Right atrium auricular region (tissue), 2 donors: ENCODE measurements around the gene PLCL1. TPM values are rescaled to one million over a fixed set of nuclear protein-coding genes. Genes with fewer than 3 reads are reported as not detected.

Experiments
- DNase-seq: peaks from one replicate; pipeline ENCODE4 v3.0.0-alpha.2; 2019; ENCODE audit warnings: low spot score
- H3K27ac ChIP-seq, 2 donors: fragments of 200-600 bp; sonication (generic); 1 replicate in 1 of 2; 2 replicates in 1 of 2; pipeline ENCODE4 v1.5.1; 2016 to 2019
- H3K27me3 ChIP-seq, 2 donors: fragments of 200-600 bp; sonication (generic); one replicate each; pipeline versions ENCODE4 v1.5.1 to v1.6.0; 2017 to 2019
- H3K36me3 ChIP-seq: fragments of 200-600 bp; sonication (generic); one replicate; pipeline ENCODE4 v1.5.1; 2016
- H3K4me1 ChIP-seq, 2 donors: fragments of 200-600 bp; sonication (generic); one replicate each; pipeline versions ENCODE4 v1.5.1 to v1.6.0; 2017 to 2019
- H3K4me3 ChIP-seq, 2 donors: fragments of 200-600 bp; sonication (generic); 1 replicate in 1 of 2; 2 replicates in 1 of 2; pipeline ENCODE4 v1.5.1; 2017 to 2019; ENCODE audit warnings: mild to moderate bottlenecking in 1 of 2, moderate library complexity in 1 of 2
- H3K9me3 ChIP-seq, 2 donors: fragments of 200-600 bp; sonication (generic); one replicate each; pipeline ENCODE4 v1.5.1; 2019
- CTCF ChIP-seq, 2 donors: fragments of 200-600 bp; sonication (generic); IDR thresholded peaks; one replicate each; pipeline ENCODE4 v1.5.1; 2019; ENCODE audit warnings: antibody characterized with exemption in 2 of 2
- total RNA-seq, 2 donors: library from RNA; depleted of rRNA; stranded (reverse); fragments of >200 nt; gene quantifications; one replicate each; pipeline ENCODE4 v1.1.0, GENCODE V29; 2016

PLCL1 gene
- total RNA-seq, 2 donors from 2014 or later: 26.8 to 32.0 TPM

GRCh38 chr2:197795277-197795676 is 9.1 kb upstream of the PLCL1 start:
- Histone ChIP-seq H3K27me3 (no peaks in the 10 kb centered on the region), H3K36me3 (no peaks in the 10 kb centered on the region), H3K4me3 (no peak overlapping the region), H3K4me1 (no peaks in the 10 kb centered on the region), H3K27ac (no peak overlapping the region), H3K9me3 (no peaks in the 10 kb centered on the region)
- TF ChIP-seq CTCF (IDR thresholded peaks at IDR 0.05): no peak
- DNase-seq: no peak

GRCh38 chr2:197798187-197798586 is 6.2 kb upstream of the PLCL1 start:
- no peak for TF ChIP-seq CTCF (IDR thresholded peaks at IDR 0.05)
- H3K4me3 ChIP-seq: no peak overlapping the region
- DNase-seq: no peak
- H3K4me1 ChIP-seq: peaks cover 0 to 8% of the 10 kb centered on the region in 2 donors
- no peaks in the 10 kb centered on the region for H3K9me3 ChIP-seq
- H3K27ac ChIP-seq: no peak overlapping the region
- H3K36me3 ChIP-seq: no peaks in the 10 kb centered on the region
- H3K27me3 ChIP-seq: no peaks in the 10 kb centered on the region

- Histone ChIP-seq H3K9me3 (no peaks in the 10 kb centered on the region), H3K27ac (no peak overlapping the region), H3K36me3 (no peaks in the 10 kb centered on the region), H3K27me3 (no peaks in the 10 kb centered on the region), H3K4me1 (peaks cover 0 to 17% of the 10 kb centered on the region in 2 donors), H3K4me3 (no peak overlapping the region)
- no peak for DNase-seq
- no peak for TF ChIP-seq CTCF (IDR thresholded peaks at IDR 0.05)
These were observed 5.3 kb upstream of the PLCL1 start for GRCh38 chr2:197799068-197799467.

GRCh38 chr2:197800091-197800490 is 4.3 kb upstream of the PLCL1 start:
- H3K4me1 ChIP-seq: peaks cover 0 to 19% of the 10 kb centered on the region in 2 donors
- TF ChIP-seq CTCF (IDR thresholded peaks at IDR 0.05): no peak
- no peak overlapping the region for H3K4me3 ChIP-seq
- no peaks in the 10 kb centered on the region for H3K36me3 ChIP-seq
- H3K9me3 ChIP-seq: no peaks in the 10 kb centered on the region
- no peak for DNase-seq
- no peak overlapping the region for H3K27ac ChIP-seq
- H3K27me3 ChIP-seq: no peaks in the 10 kb centered on the region

GRCh38 chr2:197801033-197801432 is 3.4 kb upstream of the PLCL1 start:
- no peak for TF ChIP-seq CTCF (IDR thresholded peaks at IDR 0.05)
- Histone ChIP-seq H3K36me3 (no peaks in the 10 kb centered on the region), H3K9me3 (no peaks in the 10 kb centered on the region), H3K4me3 (no peak overlapping the region), H3K4me1 (peaks cover 0 to 24% of the 10 kb centered on the region in 2 donors), H3K27me3 (no peaks in the 10 kb centered on the region), H3K27ac (no peak overlapping the region)
- no peak for DNase-seq

GRCh38 chr2:197803033-197803444 is 1.4 kb upstream of the PLCL1 start:
- DNase-seq: no peak
- no peaks in the 10 kb centered on the region for H3K9me3 ChIP-seq
- TF ChIP-seq CTCF (IDR thresholded peaks at IDR 0.05): peak; percentile 47 to 86
- H3K27ac ChIP-seq: peak overlapping the region in 1 of 2 donors; percentile 85
- H3K27me3 ChIP-seq: no peaks in the 10 kb centered on the region
- no peaks in the 10 kb centered on the region for H3K36me3 ChIP-seq
- peaks cover 0 to 32% of the 10 kb centered on the region in 2 donors for H3K4me1 ChIP-seq
- H3K4me3 ChIP-seq: no peak overlapping the region
